HCT116 (cell line): ENCODE measurements around the gene STK32C. TPM values are rescaled to one million over a fixed set of nuclear protein-coding genes. Genes with fewer than 3 reads are reported as not detected.

Experiments used
- ATAC-seq: fragments of 200-7000 bp; cut with Tn5 transposase; 2 replicates; pipeline ENCODE4 v1.9.1; 2020; ENCODE audit warnings: mild to moderate bottlenecking, moderate library complexity
- BruUV-seq: library from RNA; stranded (reverse); fragments of 400-500 nt; replicated peaks from 2 replicates; lab custom pipeline; 2021; lab: Mats Ljungman, UMichigan
- CTCF ChIA-PET: fragments of 300-600 bp; sonication (Branson Sonifier 250); formaldehyde crosslinking; loops from one replicate; lab custom pipeline; 2021; ENCODE audit warnings: antibody characterized with exemption; lab: Charles Lee
- POLR2A ChIA-PET: fragments of 300-600, 350-600 bp; sonication (Branson Sonifier 250); formaldehyde crosslinking; loops from one replicate; lab custom pipeline; 2021; ENCODE audit warnings: antibody characterized with exemption; lab: Charles Lee
- RAD21 ChIA-PET, 2 experiments: fragments of 300-600 bp; sonication (Branson Sonifier 250); formaldehyde crosslinking; loops; one replicate each; lab custom pipeline; 2023; ENCODE audit warnings: low total read pairs in 2 of 2; ENCODE audit not compliant: uncharacterized antibody in 2 of 2, unreplicated experiment in 2 of 2, low non-redundant PET in 1 of 2; lab: Charles Lee
- DNase-seq: peaks from one replicate; pipeline ENCODE4 v3.0.0-alpha.2; 2010; ENCODE audit warnings: low read depth, low spot score
- H2AFZ ChIP-seq: fragments of 200-600 bp; shearing (Covaris generic), sonication (generic); 2 replicates; pipeline ENCODE4 v1.6.1; 2017; ENCODE audit warnings: low read depth, mixed run types, mixed read lengths, antibody characterized with exemption, low read length; ENCODE audit not compliant: poor library complexity, severe bottlenecking
- H3K27ac ChIP-seq: 2 replicates; pipeline ENCODE4 v1.5.1; 2012; ENCODE audit warnings: low read depth, low read length
- H3K27me3 ChIP-seq: fragments of 200-600 bp; sonication (generic); 2 replicates; pipeline ENCODE4 v1.6.1; 2016; ENCODE audit warnings: mixed run types, low read length, mixed read lengths; ENCODE audit not compliant: insufficient read depth
- H3K36me3 ChIP-seq, 2 experiments: fragments of 200-500 bp in 1 of 2; fragments of 200-600 bp in 1 of 2; sonication (Bioruptor generic) in 1 of 2; sonication (generic) in 1 of 2; 2 replicates each; pipeline versions ENCODE4 v1.5.1 to v1.6.1; 2014 to 2016; ENCODE audit warnings: low read length in 2 of 2, inconsistent platforms in 1 of 2, mixed read lengths in 1 of 2, mixed run types in 1 of 2; ENCODE audit not compliant: insufficient read depth in 2 of 2, control insufficient read depth in 1 of 2
- H3K4me1 ChIP-seq, 2 experiments: fragments of 200-600 bp in 1 of 2; sonication (generic) in 1 of 2; 2 replicates each; pipeline versions ENCODE4 v1.5.1 to v1.6.1; 2012 to 2017; ENCODE audit warnings: low read length in 2 of 2, inconsistent platforms in 1 of 2, mild to moderate bottlenecking in 1 of 2, mixed read lengths in 1 of 2, mixed run types in 1 of 2, moderate library complexity in 1 of 2; ENCODE audit not compliant: insufficient read depth in 2 of 2, control insufficient read depth in 1 of 2
- H3K4me2 ChIP-seq: fragments of 200-600 bp; sonication (generic); 2 replicates; pipeline ENCODE4 v1.6.1; 2017; ENCODE audit warnings: mixed run types, low read length, mixed read lengths
- H3K4me3 ChIP-seq, 2 experiments: fragments of 200-600 bp in 1 of 2; sonication (generic) in 1 of 2; replicated peaks in 1 of 2; 2 replicates each; pipeline ENCODE4 v1.5.1; 2011 to 2016; ENCODE audit warnings: low read length in 2 of 2, control low read depth in 1 of 2, low read depth in 1 of 2, mild to moderate bottlenecking in 1 of 2, mixed read lengths in 1 of 2, mixed run types in 1 of 2
- H3K79me2 ChIP-seq: fragments of 200-600 bp; sonication (generic); 2 replicates; pipeline ENCODE4 v1.6.1; 2017; ENCODE audit warnings: mild to moderate bottlenecking, mixed run types, low read length, moderate library complexity, mixed read lengths; ENCODE audit not compliant: insufficient read depth
- H3K9ac ChIP-seq: fragments of 200-600 bp; sonication (generic); 2 replicates; pipeline ENCODE4 v1.6.1; 2016; ENCODE audit warnings: low read length, mixed read lengths
- H3K9me2 ChIP-seq: fragments of 200-600 bp; sonication (generic), shearing (Covaris generic); 2 replicates; pipeline ENCODE4 v1.6.1; 2017; ENCODE audit warnings: mixed run types, mild to moderate bottlenecking, moderate library complexity; ENCODE audit not compliant: insufficient read depth
- H3K9me3 ChIP-seq, 2 experiments: fragments of 200-500 bp in 1 of 2; fragments of 200-600 bp in 1 of 2; sonication (Bioruptor generic) in 1 of 2; sonication (generic) in 1 of 2; 2 replicates each; pipeline ENCODE4 v1.6.1; 2014 to 2017; ENCODE audit warnings: low read length in 2 of 2, mixed read lengths in 2 of 2, inconsistent platforms in 1 of 2, low read depth in 1 of 2, mild to moderate bottlenecking in 1 of 2, mixed run types in 1 of 2, moderate library complexity in 1 of 2; ENCODE audit not compliant: control insufficient read depth in 1 of 2, insufficient read depth in 1 of 2
- H4K20me1 ChIP-seq: fragments of 200-600 bp; sonication (generic), shearing (Covaris generic); 2 replicates; pipeline ENCODE4 v1.6.1; 2017; ENCODE audit warnings: mixed run types, mild to moderate bottlenecking, moderate library complexity; ENCODE audit not compliant: insufficient read depth
- ATF3 ChIP-seq: IDR thresholded peaks from 2 replicates; pipeline ENCODE4 v1.6.1; 2012
- CBX3 ChIP-seq: IDR thresholded peaks from 2 replicates; pipeline ENCODE4 v1.6.1; 2012; ENCODE audit warnings: low read depth
- CEBPB ChIP-seq: IDR thresholded peaks from 2 replicates; pipeline ENCODE4 v1.6.1; 2012; ENCODE audit warnings: low read depth
- EGR1 ChIP-seq: IDR thresholded peaks from 2 replicates; pipeline ENCODE4 v1.6.1; 2012; ENCODE audit warnings: low read depth
- ELF1 ChIP-seq: IDR thresholded peaks from 2 replicates; pipeline ENCODE4 v1.6.1; 2012; ENCODE audit warnings: low read depth, borderline replicate concordance
- EZH2 ChIP-seq: fragments of 200-600 bp; sonication (generic); IDR thresholded peaks from 2 replicates; pipeline ENCODE4 v1.6.1; 2017; ENCODE audit warnings: antibody characterized with exemption, mixed run types
- EZH2phosphoT487 ChIP-seq: fragments of 200-600 bp; IDR thresholded peaks from 2 replicates; pipeline ENCODE4 v1.6.1; 2018; ENCODE audit warnings: antibody characterized with exemption, borderline replicate concordance
- FOSL1 ChIP-seq: IDR thresholded peaks from 2 replicates; pipeline ENCODE4 v1.6.1; 2012; ENCODE audit warnings: low read depth
- JUND ChIP-seq: IDR thresholded peaks from 2 replicates; pipeline ENCODE4 v1.6.1; 2012
- MAX ChIP-seq: IDR thresholded peaks from 2 replicates; pipeline ENCODE4 v1.6.1; 2012
- POLR2A ChIP-seq: IDR thresholded peaks from 2 replicates; pipeline ENCODE4 v1.7.0; 2011; ENCODE audit warnings: borderline replicate concordance; ENCODE audit not compliant: insufficient read depth, insufficient read length; ENCODE audit errors: extremely low read depth
- POLR2AphosphoS5 ChIP-seq: IDR thresholded peaks from 2 replicates; pipeline ENCODE4 v1.6.1; 2011; ENCODE audit warnings: mild to moderate bottlenecking, low read depth, low read length, moderate library complexity
- REST ChIP-seq: IDR thresholded peaks from 2 replicates; pipeline ENCODE4 v1.6.1; 2012; ENCODE audit warnings: low read depth
- SIN3A ChIP-seq: IDR thresholded peaks from 2 replicates; pipeline ENCODE4 v1.6.1; 2012; ENCODE audit warnings: low read depth
- SRF ChIP-seq: IDR thresholded peaks from 2 replicates; pipeline ENCODE4 v1.6.1; 2012; ENCODE audit warnings: low read depth
- TCF7L2 ChIP-seq: IDR thresholded peaks from 2 replicates; pipeline ENCODE4 v1.7.0; 2011; ENCODE audit warnings: borderline replicate concordance, inconsistent platforms; ENCODE audit not compliant: insufficient read depth, insufficient read length; ENCODE audit errors: extremely low read depth
- YY1 ChIP-seq: IDR thresholded peaks from 2 replicates; pipeline ENCODE4 v1.6.1; 2011; ENCODE audit warnings: low read length, low read depth, moderate library complexity, mild to moderate bottlenecking; ENCODE audit not compliant: insufficient replicate concordance; ENCODE audit errors: extremely low read depth
- ZBTB33 ChIP-seq: IDR thresholded peaks from 2 replicates; pipeline ENCODE4 v1.6.1; 2011; ENCODE audit warnings: mild to moderate bottlenecking, low read length, moderate library complexity; ENCODE audit not compliant: insufficient replicate concordance; ENCODE audit errors: extremely low read depth
- ZFX ChIP-seq: fragments of 450-650 bp; IDR thresholded peaks from 2 replicates; pipeline ENCODE4 v1.6.1; 2017
- ZNF274 ChIP-seq: fragments of 200-500 bp; sonication (Bioruptor generic); IDR thresholded peaks from 2 replicates; pipeline ENCODE4 v1.6.1; 2014; ENCODE audit warnings: mild to moderate bottlenecking, low read depth, low read length, inconsistent platforms
- intact Hi-C: fragments of 100-400 bp; cut with micrococcal nuclease; formaldehyde crosslinking; loops from 2 replicates; pipeline ENCODE4 v1.10.0; 2022
- total RNA-seq: library from RNA; stranded (reverse); gene quantifications from one replicate; pipeline ENCODE4 v1.2.1, GENCODE V29; 2021; ENCODE audit not compliant: unreplicated experiment

STK32C gene
- total RNA-seq, 1 experiment from 2014 or later, result 29.7 TPM

- no peaks in the 10 kb centered on the region for H3K36me3 ChIP-seq
- TF ChIP-seq SIN3A (no peak), ZBTB33 (no peak), CEBPB (no peak), SRF (no peak), JUND (no peak), FOSL1 (no peak), POLR2A (no peak), YY1 (no peak), EGR1 (no peak), ELF1 (no peak), REST (no peak), MAX (no peak), POLR2AphosphoS5 (no peak), CBX3 (no peak), TCF7L2 (no peak), ZFX (no peak), ZNF274 (no peak), EZH2phosphoT487 (no peak), ATF3 (no peak), EZH2 (no peak)
- TF ChIP-seq, all 23 proteins: peak for 0
- intact Hi-C loops, result no loop called here
- no peaks in the 10 kb centered on the region for H3K27me3 ChIP-seq
- H3K4me2 ChIP-seq, result no peak overlapping the region
- ChIA-PET POLR2A (no interaction called here), CTCF (no interaction called here), RAD21 (no interaction called here)
- no peak for ATAC-seq
- no peaks in the 10 kb centered on the region for H3K9me3 ChIP-seq
- DNase-seq, result no peak
- no peaks in the 10 kb centered on the region for H3K9me2 ChIP-seq
- no peaks in the 10 kb centered on the region for H3K79me2 ChIP-seq
- no peak overlapping the region for H2AFZ ChIP-seq
- H3K27ac ChIP-seq, result no peak overlapping the region
- H3K4me3 ChIP-seq, result no peak overlapping the region
- no peak overlapping the region for H3K9ac ChIP-seq
- peaks cover 0 to 8% of the 10 kb centered on the region in 2 experiments; a peak in 1 of 4 replicates for H3K4me1 ChIP-seq
- no TSS peak for BruUV-seq
- no peaks in the 10 kb centered on the region for H4K20me1 ChIP-seq
These were observed 57.9 kb downstream of the STK32C start for GRCh38 chr10:132249824-132250375.
